HepG2 (cell line): ENCODE data around the gene TMEM107. TPM values are rescaled to one million over a fixed set of nuclear protein-coding genes. Genes with fewer than 3 reads are reported as not detected.
A peak's percentile ranks its signal among the peaks of the same experiment; 100 is the strongest.

ENCODE experiments used
- ARNT ChIP-seq: fragments of 450-650 bp; IDR thresholded peaks from 2 replicates; pipeline ENCODE4 v1.6.1; 2017
- ATF6 ChIP-seq: sonication (generic); formaldehyde crosslinking; conservative IDR thresholded peaks from 2 replicates; pipeline ENCODE4 v1.4.0; 2020; ENCODE audit warnings: missing genetic modification reagents
- CTCF ChIP-seq: sonication (generic); formaldehyde crosslinking; IDR thresholded peaks from 2 replicates; pipeline ENCODE4 v1.5.0; 2020; ENCODE audit warnings: mild to moderate bottlenecking, missing genetic modification reagents, moderate library complexity
- DMAP1 ChIP-seq: IDR thresholded peaks from 2 replicates; pipeline ENCODE4 v1.6.1; 2016
- EED ChIP-seq: sonication (generic); formaldehyde crosslinking; IDR thresholded peaks from 2 replicates; pipeline ENCODE4 v1.5.0; 2020; ENCODE audit warnings: mild to moderate bottlenecking, missing genetic modification reagents
- HMGXB4 ChIP-seq, 2 experiments: sonication (generic) in 1 of 2; formaldehyde crosslinking in 1 of 2; IDR thresholded peaks; 2 replicates each; pipeline versions ENCODE4 v1.4.0 to v1.6.1; 2018 to 2020; ENCODE audit warnings: missing genetic modification reagents in 2 of 2, borderline replicate concordance in 1 of 2, low read depth in 1 of 2, mild to moderate bottlenecking in 1 of 2, missing biosample characterization in 1 of 2
- HOXA7 ChIP-seq: sonication (generic); formaldehyde crosslinking; IDR thresholded peaks from 2 replicates; pipeline ENCODE4 v1.8.1; 2022; ENCODE audit warnings: mild to moderate bottlenecking, missing genetic modification reagents, moderate library complexity
- PHF21A ChIP-seq: sonication (generic); formaldehyde crosslinking; IDR thresholded peaks from 2 replicates; pipeline ENCODE4 v1.5.0; 2020; ENCODE audit warnings: mild to moderate bottlenecking, missing genetic modification reagents
- RARG ChIP-seq: sonication (generic); formaldehyde crosslinking; IDR thresholded peaks from 2 replicates; pipeline ENCODE4 v1.4.0; 2020; ENCODE audit warnings: low read depth, mild to moderate bottlenecking, missing genetic modification reagents
- SRSF4 ChIP-seq: fragments of 200-400 bp; formaldehyde crosslinking; IDR thresholded peaks from one replicate; pipeline ENCODE4 v1.6.1; 2018; ENCODE audit warnings: mild to moderate bottlenecking, low read depth, low read length, moderate library complexity; ENCODE audit not compliant: poor library complexity, severe bottlenecking
- ZBTB26 ChIP-seq: IDR thresholded peaks from 2 replicates; pipeline ENCODE4 v1.6.1; 2016; ENCODE audit warnings: missing compliant biosample characterization, missing genetic modification reagents, borderline replicate concordance
- ZBTB8A ChIP-seq: sonication (generic); formaldehyde crosslinking; IDR thresholded peaks from 2 replicates; pipeline ENCODE4 v1.4.0; 2020; ENCODE audit warnings: mild to moderate bottlenecking, low read depth, missing genetic modification reagents, borderline replicate concordance
- ZIK1 ChIP-seq: sonication (generic); formaldehyde crosslinking; IDR thresholded peaks from 2 replicates; pipeline ENCODE4 v1.5.0; 2020; ENCODE audit warnings: mild to moderate bottlenecking, low read depth, missing genetic modification reagents, borderline replicate concordance
- ZNF274 ChIP-seq: sonication (generic); formaldehyde crosslinking; IDR thresholded peaks from 2 replicates; pipeline ENCODE4 v1.5.1; 2020; ENCODE audit warnings: mild to moderate bottlenecking, missing genetic modification reagents
- ZNF337 ChIP-seq: sonication (generic); formaldehyde crosslinking; IDR thresholded peaks from 2 replicates; pipeline ENCODE4 v1.5.1; 2020; ENCODE audit warnings: missing genetic modification reagents, low read depth, mild to moderate bottlenecking, borderline replicate concordance
- ZNF558 ChIP-seq: sonication (generic); formaldehyde crosslinking; IDR thresholded peaks from 2 replicates; pipeline ENCODE4 v1.9.0; 2022; ENCODE audit warnings: mild to moderate bottlenecking, missing genetic modification reagents, borderline replicate concordance
- ZNF660 ChIP-seq: sonication (generic); formaldehyde crosslinking; IDR thresholded peaks from 2 replicates; pipeline ENCODE4 v1.5.1; 2020; ENCODE audit warnings: mild to moderate bottlenecking, low read depth, missing genetic modification reagents, borderline replicate concordance
- ZNF670 ChIP-seq: sonication (generic); formaldehyde crosslinking; IDR thresholded peaks from 2 replicates; pipeline ENCODE4 v1.8.0; 2022; ENCODE audit warnings: mild to moderate bottlenecking, missing genetic modification reagents, borderline replicate concordance
- ZNF704 ChIP-seq: sonication (generic); formaldehyde crosslinking; IDR thresholded peaks from 2 replicates; pipeline ENCODE4 v1.8.1; 2023; ENCODE audit warnings: mild to moderate bottlenecking, inconsistent platforms, moderate library complexity, missing genetic modification reagents, borderline replicate concordance
- ZNF775 ChIP-seq: sonication (generic); formaldehyde crosslinking; IDR thresholded peaks from 2 replicates; pipeline ENCODE4 v1.4.0; 2020; ENCODE audit warnings: missing genetic modification reagents, mild to moderate bottlenecking, moderate library complexity, borderline replicate concordance
- polyA plus RNA-seq, 8 experiments: library from polyadenylated mRNA; depleted of rRNA in 3 of 8; stranded (reverse) in 7 of 8; unstranded in 1 of 8; fragments of >200 nt; fragmentation: Illumina TruSeq in 4 of 8; extraction: Trizol in 4 of 8; gene quantifications; 2 replicates each; pipeline versions ENCODE4 v1.2.1 to v1.2.3, GENCODE V29; 2011 to 2016; ENCODE audit warnings: low read depth in 4 of 8, missing spikeins in 1 of 8, mixed read lengths in 1 of 8; ENCODE audit not compliant: insufficient read depth in 1 of 8
- total RNA-seq, 5 experiments: library from RNA; depleted of rRNA; stranded (reverse); fragments of >200 nt; fragmentation: Illumina TruSeq; extraction: Trizol; gene quantifications; 2 replicates each; pipeline ENCODE4 v1.2.3, GENCODE V29; 2016; ENCODE audit warnings: low read depth in 1 of 5

The TMEM107 gene
- total and polyA plus RNA-seq, 2 of the 13 experiments (the other 11 are each of a cell fraction or from before 2014, with no cell fraction given): 7.2 to 15.3 TPM

GRCh38 chr17:8186446-8186786 lies 10.2 kb upstream of the TMEM107 start (continued):
- no peak for TF ChIP-seq ZBTB26 (CRISPR knock-in tag)
- TF ChIP-seq ZNF337 (CRISPR knock-in tag): no peak
- peak; percentile 61; the same call in 1 of the 2 replicates for TF ChIP-seq PHF21A (CRISPR knock-in tag)
- TF ChIP-seq DMAP1 (CRISPR knock-in tag): no peak
- no peak for TF ChIP-seq CTCF (CRISPR knock-in tag)
- no peak for TF ChIP-seq ARNT
- TF ChIP-seq HMGXB4 (CRISPR knock-in tag; IDR thresholded peaks at IDR 0.05; ENCODE audit: borderline replicate concordance in 1 of 2, low read depth in 1 of 2): 0 out of 4 replicates have a peak, but pooled peaks of 1 of the 2 experiments have one; percentile 100
- no peak for TF ChIP-seq ATF6 (CRISPR knock-in tag)
- TF ChIP-seq EED (CRISPR knock-in tag): peak; percentile 68; the same call in 1 of the 2 replicates
- TF ChIP-seq SRSF4: no peak
- 0 out of 2 replicates have a peak, but pooled peaks have one; percentile 87 for TF ChIP-seq ZNF558 (CRISPR knock-in tag)
- no peak for TF ChIP-seq ZBTB8A (CRISPR knock-in tag)
- TF ChIP-seq ZIK1: no peak
- TF ChIP-seq ZNF660 (CRISPR knock-in tag): no peak
- no peak for TF ChIP-seq ZNF274 (CRISPR knock-in tag)
- TF ChIP-seq ZNF670: no peak
- peak; percentile 62; the same call in 1 of the 2 replicates for TF ChIP-seq ZNF775 (CRISPR knock-in tag)
- TF ChIP-seq ZNF704 (CRISPR knock-in tag): no peak; the same call in 1 of the 2 replicates
- peak; percentile 93; the same call in 1 of the 2 replicates for TF ChIP-seq RARG (CRISPR knock-in tag)
- no peak for TF ChIP-seq HOXA7
